Transverse colon (tissue), 4 donors: ENCODE data around the gene IPO4. TPM values are rescaled to one million over a fixed set of nuclear protein-coding genes. Genes with fewer than 3 reads are reported as not detected.
A peak's percentile ranks its signal among the peaks of the same experiment; 100 is the strongest.

ENCODE experiments used
- DNase-seq: peaks from one replicate; pipeline ENCODE4 v3.0.0-alpha.2; 2019
- H3K27ac ChIP-seq, 4 donors: fragments of 200-600 bp; sonication (generic); 2 replicates each; pipeline ENCODE4 v1.5.1; 2016 to 2018; ENCODE audit warnings: inconsistent platforms in 4 of 4
- H3K27me3 ChIP-seq: fragments of 200-600 bp; sonication (generic); 2 replicates; pipeline ENCODE4 v1.5.1; 2017; ENCODE audit warnings: inconsistent platforms
- H3K36me3 ChIP-seq, 4 donors: fragments of 200-600 bp; sonication (generic); 2 replicates each; pipeline ENCODE4 v1.5.1; 2017 to 2019; ENCODE audit warnings: inconsistent platforms in 4 of 4
- H3K4me1 ChIP-seq, 4 donors: fragments of 200-600 bp; sonication (generic); 2 replicates each; pipeline ENCODE4 v1.5.1; 2017 to 2020; ENCODE audit warnings: inconsistent platforms in 4 of 4
- H3K4me3 ChIP-seq, 4 donors: fragments of 200-600 bp; sonication (generic); 1 replicate in 1 of 4; 2 replicates in 3 of 4; pipeline versions ENCODE4 v1.5.1 to v1.6.1; 2017 to 2019; ENCODE audit warnings: inconsistent platforms in 4 of 4
- H3K9me3 ChIP-seq, 2 donors: fragments of 200-600 bp; sonication (generic); 2 replicates each; pipeline ENCODE4 v1.5.1; 2017 to 2019; ENCODE audit warnings: inconsistent platforms in 2 of 2
- CTCF ChIP-seq, 5 experiments: fragments of 200-600 bp in 3 of 5; fragments of 450-650 bp in 2 of 5; sonication (generic) in 3 of 5; IDR thresholded peaks; 1 replicate in 2 of 5; 2 replicates in 3 of 5; pipeline ENCODE4 v1.5.1; 2016 to 2017; ENCODE audit warnings: antibody characterized with exemption in 5 of 5, inconsistent platforms in 3 of 5, mild to moderate bottlenecking in 2 of 5, moderate library complexity in 1 of 5
- EP300 ChIP-seq: sonication (generic); formaldehyde crosslinking; IDR thresholded peaks from one replicate; pipeline ENCODE4 v1.6.1; 2017; ENCODE audit warnings: antibody characterized with exemption, low read depth
- POLR2A ChIP-seq: fragments of 450-650 bp; IDR thresholded peaks from one replicate; pipeline ENCODE4 v1.6.1; 2016; ENCODE audit warnings: antibody characterized with exemption, mild to moderate bottlenecking, moderate library complexity
- POLR2AphosphoS5 ChIP-seq, 3 donors: sonication (generic); formaldehyde crosslinking; IDR thresholded peaks; one replicate each; pipeline ENCODE4 v1.6.1; 2016; ENCODE audit warnings: antibody characterized with exemption in 3 of 3
- WGBS, 2 donors: methylation state at CpG; one replicate each; pipeline ENCODE4 v1.1.5; 2018; ENCODE audit warnings: low coverage in 1 of 2; 5-methylcytosine and 5-hydroxymethylcytosine counted together
- in situ Hi-C, 4 donors: fragments of 200-750 bp; cut with MboI; loops; one replicate each; pipeline versions ENCODE4 v1.15.0 to v1.15.1; 2017; ENCODE audit warnings: low sequenced_read_pairs in 3 of 4, low pct_ligation_motif_present in 1 of 4, low pct_unique_long_range_greater_than_20kb in 1 of 4
- intact Hi-C: fragments of 100-400 bp; cut with DNase I; formaldehyde crosslinking; loops from one replicate; pipeline ENCODE4 v1.15.1; 2023; ENCODE audit warnings: low total_unique reads
- total RNA-seq, 4 donors: library from RNA; depleted of rRNA; stranded (reverse); fragments of >200 nt; gene quantifications; one replicate each; pipeline ENCODE4 v1.1.0, GENCODE V29; 2016

The IPO4 gene
- total RNA-seq, 4 donors from 2014 or later: 10.0 to 60.5 (median 37.3) TPM

GRCh38 chr14:24167469-24168114 lies 21.0 kb downstream of the IPO4 start:
- Histone ChIP-seq H3K4me1 (peaks cover 12 to 19% (median 13%) of the 10 kb centered on the region in 4 donors), H3K27me3 (no peaks in the 10 kb centered on the region), H3K9me3 (no peaks in the 10 kb centered on the region), H3K36me3 (peaks cover 0 to 47% (median 15%) of the 10 kb centered on the region in 4 donors), H3K4me3 (no peak overlapping the region), H3K27ac (no peak overlapping the region)
- TF ChIP-seq POLR2AphosphoS5 (IDR thresholded peaks at IDR 0.05): no peak
- no peak for TF ChIP-seq POLR2A
- TF ChIP-seq CTCF (IDR thresholded peaks at IDR 0.05): no peak
- TF ChIP-seq EP300: no peak
- 86 to 95% methylated on average over 2 to 3 of the region's 3 CpGs for WGBS, 2 donors
- in situ Hi-C loops: no loop called here
- DNase-seq: no peak
- intact Hi-C loops: no loop called here

- peaks cover 18 to 26% (median 21%) of the 10 kb centered on the region in 4 donors for H3K4me1 ChIP-seq
- H3K9me3 ChIP-seq: no peaks in the 10 kb centered on the region
- 98 to 100% methylated on average over 4 to 5 of the region's 5 CpGs for whole genome bisulfite sequencing, 2 donors
- no peak for DNase-seq
- TF ChIP-seq POLR2A: no peak
- TF ChIP-seq EP300: no peak
- no peak for TF ChIP-seq POLR2AphosphoS5 (IDR thresholded peaks at IDR 0.05)
- no peak for TF ChIP-seq CTCF (IDR thresholded peaks at IDR 0.05)
- H3K27ac ChIP-seq: no peak overlapping the region
- H3K36me3 ChIP-seq: peaks cover 0 to 47% (median 15%) of the 10 kb centered on the region in 4 donors
- H3K4me3 ChIP-seq: no peak overlapping the region
- intact Hi-C loops (no loop called here), in situ Hi-C loops (no loop called here)
- no peaks in the 10 kb centered on the region for H3K27me3 ChIP-seq
These were observed 22.8 kb downstream of the IPO4 start for GRCh38 chr14:24165785-24166184.

- no peak for TF ChIP-seq POLR2A
- Histone ChIP-seq H3K36me3 (peaks cover 0 to 50% (median 15%) of the 10 kb centered on the region in 4 donors), H3K4me1 (peaks cover 22 to 32% (median 24%) of the 10 kb centered on the region in 4 donors), H3K27me3 (no peaks in the 10 kb centered on the region), H3K4me3 (no peak overlapping the region), H3K27ac (no peak overlapping the region), H3K9me3 (no peaks in the 10 kb centered on the region)
- in situ Hi-C loops (no loop called here), intact Hi-C loops (no loop called here)
- WGBS, 2 donors: 89% methylated on average over 14 of the region's 14 CpGs; no CpG with 5 or more reads in 1 of the 2 donors
- DNase-seq: no peak
These were observed 24.1 kb downstream of the IPO4 start for GRCh38 chr14:24164518-24164991.

GRCh38 chr14:24162093-24162492 lies 26.5 kb downstream of the IPO4 start:
- H3K36me3 ChIP-seq: peaks cover 0 to 58% (median 21%) of the 10 kb centered on the region in 4 donors
- peaks cover 22 to 32% (median 24%) of the 10 kb centered on the region in 4 donors for H3K4me1 ChIP-seq
- no peak for DNase-seq
- peak overlapping the region; percentile 36 to 78 (median 64) for H3K4me3 ChIP-seq
- in situ Hi-C loops: no loop called here
- no peaks in the 10 kb centered on the region for H3K27me3 ChIP-seq
- TF ChIP-seq POLR2A (no peak), POLR2AphosphoS5 (IDR thresholded peaks at IDR 0.05) (no peak), EP300 (no peak), CTCF (IDR thresholded peaks at IDR 0.05) (no peak)
- peak overlapping the region; percentile 91 to 95 (median 94) for H3K27ac ChIP-seq
- 39 to 50% methylated on average over 2 to 8 of the region's 8 CpGs for WGBS, 2 donors
- H3K9me3 ChIP-seq: no peaks in the 10 kb centered on the region
- intact Hi-C loops: no loop called here
